GM19328 (cell line): ENCODE data around the gene TOR1A.
"Not testable (repeated sequence)": the region's sequence is repeated elsewhere in the genome, so short reads cannot be mapped to it uniquely, and the experiment has no call there.

Source experiments
- ATAC-seq: cut with Tn5 transposase; IDR thresholded peaks from one replicate; pipeline ENCODE4 v1.9.1; 2021; ENCODE audit warnings: mild to moderate bottlenecking, moderate library complexity; ENCODE audit not compliant: unreplicated experiment

Gene TOR1A

GRCh38 chr9:129783516-129784361 is 40.2 kb downstream of the TOR1A start:
- no peak for ATAC-seq

GRCh38 chr9:129781981-129782380 is 42.0 kb downstream of the TOR1A start:
- ATAC-seq, result no peak

DNA sequence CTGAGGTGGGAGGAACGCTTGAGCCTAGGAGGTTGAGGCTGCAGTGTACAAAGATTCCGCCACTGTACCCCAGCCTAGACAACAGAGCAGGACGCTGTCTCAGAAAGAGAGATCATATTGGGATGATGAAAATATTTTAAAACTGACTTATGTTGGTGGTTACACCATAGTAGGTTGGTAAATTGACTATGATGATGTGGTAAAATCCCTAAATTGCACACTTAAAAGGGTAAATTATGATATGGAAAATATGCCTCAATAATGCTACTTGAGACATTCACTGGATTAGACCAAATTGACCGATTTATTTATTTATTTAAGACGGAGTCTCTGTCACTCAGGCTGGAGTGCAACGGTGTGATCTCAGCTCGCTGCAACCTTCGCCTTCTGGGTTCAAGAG is 42.8 kb downstream of the TOR1A start:
- ATAC-seq, result no peak

GRCh38 chr9:129779560-129780190 is 44.3 kb downstream of the TOR1A start:
- no peak for ATAC-seq

DNA sequence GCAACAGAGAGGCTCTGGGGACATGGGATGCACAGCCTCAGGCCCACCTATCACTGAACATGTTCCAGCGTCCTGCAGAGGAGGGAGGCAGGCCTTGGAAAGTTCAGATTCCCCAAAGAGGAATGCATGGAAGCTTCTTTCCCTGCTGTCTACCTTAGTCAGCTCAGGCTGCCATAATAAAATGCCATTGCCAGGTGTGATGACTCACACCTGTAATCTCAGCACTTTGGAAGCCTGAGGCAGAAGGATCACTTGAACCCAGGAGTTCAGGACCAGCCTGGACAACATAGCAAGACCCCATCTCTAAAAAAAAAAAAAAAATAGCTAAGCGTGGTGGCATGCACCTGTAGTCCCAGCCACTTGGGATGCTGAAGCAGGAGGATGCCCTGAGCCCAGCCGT is 45.5 kb downstream of the TOR1A start:
- no peak for ATAC-seq

GRCh38 chr9:129777769-129778130 is 46.2 kb downstream of the TOR1A start:
- no peak for ATAC-seq

- no peak for ATAC-seq
Measured at GRCh38 chr9:129776938-129777768, 46.8 kb downstream of the TOR1A start.

GRCh38 chr9:129776566-129776937 is 47.4 kb downstream of the TOR1A start:
- ATAC-seq, result no peak

DNA sequence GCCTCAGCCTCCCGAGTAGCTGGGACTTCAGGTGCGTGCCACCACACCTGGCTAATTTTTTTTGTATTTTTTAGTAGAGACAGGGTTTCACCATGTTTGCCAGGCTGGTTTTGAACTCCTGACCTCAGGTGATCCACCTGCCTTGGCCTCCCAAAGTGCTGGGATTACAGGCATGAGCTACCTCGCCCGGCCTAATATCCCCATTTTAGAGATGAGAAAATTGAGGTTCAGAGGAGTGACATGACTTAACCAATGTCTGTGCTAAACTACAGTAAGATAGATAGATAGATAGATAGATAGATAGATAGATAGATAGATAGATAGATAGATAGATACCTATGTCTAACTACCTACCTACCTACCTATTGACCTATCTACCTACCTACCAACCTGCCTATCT is 47.8 kb downstream of the TOR1A start:
- not testable (repeated sequence) for ATAC-seq

GRCh38 chr9:129775448-129775798 is 48.5 kb downstream of the TOR1A start:
- no peak for ATAC-seq

GRCh38 chr9:129774791-129775447 is 49.0 kb downstream of the TOR1A start:
- no peak for ATAC-seq

- no peak for ATAC-seq
Measured at GRCh38 chr9:129773262-129774048, 50.5 kb downstream of the TOR1A start.

GRCh38 chr9:129770741-129771140 is 53.2 kb downstream of the TOR1A start:
- no peak for ATAC-seq

GRCh38 chr9:129769669-129770068 is 54.3 kb downstream of the TOR1A start:
- no peak for ATAC-seq

DNA sequence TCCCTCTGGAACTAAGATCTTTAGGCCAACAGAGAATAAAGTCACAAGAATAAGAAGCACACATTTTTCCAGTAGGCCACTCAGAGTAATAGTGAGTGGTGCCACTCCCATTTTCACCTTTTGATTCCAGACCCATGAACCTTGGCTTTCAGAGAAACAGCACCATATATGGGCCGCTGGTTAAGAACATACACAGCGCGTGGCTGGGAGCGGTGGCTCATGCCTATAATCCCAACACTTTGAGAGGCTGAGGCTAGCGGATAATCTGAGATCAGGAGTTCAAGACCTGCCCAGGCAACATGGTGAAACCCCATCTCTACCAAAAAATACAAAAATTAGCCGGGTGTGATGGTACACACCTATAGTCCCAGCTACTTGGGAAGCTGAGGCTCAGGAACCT is 55.5 kb downstream of the TOR1A start:
- ATAC-seq, result no peak

GRCh38 chr9:129765764-129766317 is 58.1 kb downstream of the TOR1A start:
- no peak for ATAC-seq

GRCh38 chr9:129762985-129763926 is 60.7 kb downstream of the TOR1A start:
- ATAC-seq, result no peak
